Liver (tissue), 9 donors: ENCODE results near the gene SIK1. TPM values are rescaled to one million over a fixed set of nuclear protein-coding genes. Genes with fewer than 3 reads are reported as not detected.
"Not testable (repeated sequence)": the region's sequence is repeated elsewhere in the genome, so short reads cannot be mapped to it uniquely, and the experiment has no call there.

Source experiments
- DNase-seq: peaks from one replicate; pipeline ENCODE4 v3.0.0-alpha.2; 2017; ENCODE audit warnings: low spot score
- H3K27ac ChIP-seq, 2 donors: one replicate each; pipeline ENCODE4 v1.7.0; 2013; ENCODE audit warnings: inconsistent platforms in 2 of 2, low read length in 2 of 2, control low read depth in 1 of 2, low read depth in 1 of 2, mild to moderate bottlenecking in 1 of 2
- H3K27me3 ChIP-seq, 4 donors: one replicate each; pipeline versions ENCODE4 v1.6.1 to v1.7.0; 2013; ENCODE audit warnings: low read length in 3 of 4, inconsistent platforms in 1 of 4, mild to moderate bottlenecking in 1 of 4, moderate library complexity in 1 of 4; ENCODE audit not compliant: control insufficient read depth in 4 of 4, insufficient read depth in 4 of 4
- H3K36me3 ChIP-seq, 4 donors: one replicate each; pipeline versions ENCODE4 v1.6.1 to v1.7.0; 2013; ENCODE audit warnings: low read length in 3 of 4, mild to moderate bottlenecking in 3 of 4, low read depth in 1 of 4, moderate library complexity in 1 of 4; ENCODE audit not compliant: control insufficient read depth in 4 of 4, insufficient read depth in 3 of 4
- H3K4me1 ChIP-seq, 4 donors: one replicate each; pipeline versions ENCODE4 v1.6.1 to v1.7.0; 2013; ENCODE audit warnings: low read length in 3 of 4, mild to moderate bottlenecking in 3 of 4, moderate library complexity in 1 of 4; ENCODE audit not compliant: control insufficient read depth in 4 of 4, insufficient read depth in 4 of 4
- H3K4me3 ChIP-seq, 3 donors: one replicate each; pipeline versions ENCODE4 v1.6.1 to v1.7.0; 2013; ENCODE audit warnings: low read length in 3 of 3, control low read depth in 1 of 3, low read depth in 1 of 3, mild to moderate bottlenecking in 1 of 3
- H3K9ac ChIP-seq, 2 donors: one replicate each; pipeline ENCODE4 v1.7.0; 2013; ENCODE audit warnings: low read length in 2 of 2, mild to moderate bottlenecking in 2 of 2, moderate library complexity in 2 of 2, control low read depth in 1 of 2, low read depth in 1 of 2
- H3K9me3 ChIP-seq, 4 donors: one replicate each; pipeline versions ENCODE4 v1.6.1 to v1.7.0; 2013; ENCODE audit warnings: low read length in 3 of 4; ENCODE audit not compliant: control insufficient read depth in 4 of 4
- WGBS: extraction: QIAGEN DNeasy Blood & Tissue Kit; methylation state at CpG from one replicate; pipeline ENCODE4 v1.1.7; 2013; 5-methylcytosine and 5-hydroxymethylcytosine counted together
- polyA plus RNA-seq, 2 donors: library from polyadenylated mRNA; stranded (reverse) in 1 of 2; unstranded in 1 of 2; fragments of 200-250 nt in 1 of 2; fragments of >200 nt in 1 of 2; fragmentation: Nextera tagmentation in 1 of 2; extraction: Ambion mirVana in 1 of 2; gene quantifications; one replicate each; pipeline versions ENCODE4 v1.2.1 to v1.2.3, GENCODE V29; 2013 to 2015
- total RNA-seq, 2 donors: library from RNA; depleted of rRNA; stranded (reverse); fragments of >200 nt; gene quantifications; one replicate each; pipeline ENCODE4 v1.2.3, GENCODE V29; 2014
- donor health status: healthy.
- donor health status: healthy.
- donor health status: healthy.
- donor health status: healthy.
- donor health status: healthy.

The SIK1 gene
- total and polyA plus RNA-seq, 4 donors: 0.53 to 1.8 (median 1.3) TPM

DNA sequence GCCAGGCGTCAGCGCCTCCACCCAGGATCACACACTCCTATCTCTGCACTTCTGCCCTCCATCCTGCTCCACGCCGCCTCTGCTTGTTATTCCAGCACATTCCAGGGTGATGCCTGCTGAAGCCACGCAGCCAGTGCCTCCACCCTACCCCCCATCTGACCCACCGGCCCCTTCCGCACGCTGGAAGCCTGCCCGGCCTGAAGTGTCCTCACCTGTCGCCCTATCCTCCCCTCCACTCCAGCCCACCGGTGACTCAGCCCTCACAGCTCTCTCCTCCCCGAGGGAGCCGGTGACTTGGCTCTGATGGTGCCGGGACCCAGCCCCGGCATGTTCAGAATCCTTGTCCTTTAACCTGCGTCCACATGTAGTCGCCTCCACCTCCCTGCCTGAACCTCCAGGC is 24.9 kb upstream of the SIK1 start:
- not testable (repeated sequence) for H3K36me3 ChIP-seq, H3K4me1 ChIP-seq, DNase-seq, H3K27ac ChIP-seq, H3K9ac ChIP-seq, H3K27me3 ChIP-seq, H3K4me3 ChIP-seq, H3K9me3 ChIP-seq
- WGBS: no CpG with 5 or more reads among the region's 17 CpGs

DNA sequence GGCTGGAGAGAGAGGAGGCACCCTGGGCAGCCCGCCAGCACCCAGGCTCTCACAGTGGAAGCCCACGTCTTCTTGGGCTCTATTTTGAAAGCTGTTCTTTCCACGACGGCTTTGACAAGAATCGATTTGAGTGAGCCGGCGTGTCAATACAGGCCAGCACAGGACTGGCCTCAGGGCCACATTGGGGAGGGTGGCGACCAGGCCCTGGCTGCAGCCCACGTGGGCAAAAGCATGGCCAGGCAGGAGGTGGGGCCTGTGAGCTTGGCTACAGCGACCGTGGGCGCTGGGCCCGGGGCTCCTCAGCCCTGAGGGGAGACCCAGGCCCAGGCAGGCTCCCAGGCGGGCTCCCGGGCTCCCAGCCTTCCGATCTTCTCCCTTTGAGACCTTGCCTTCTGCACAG is 23.4 kb upstream of the SIK1 start:
- not testable (repeated sequence) for H3K4me1 ChIP-seq, H3K9ac ChIP-seq, H3K9me3 ChIP-seq, H3K27ac ChIP-seq, H3K36me3 ChIP-seq, H3K27me3 ChIP-seq, H3K4me3 ChIP-seq, DNase-seq
- WGBS: no CpG with 5 or more reads among the region's 16 CpGs

DNA sequence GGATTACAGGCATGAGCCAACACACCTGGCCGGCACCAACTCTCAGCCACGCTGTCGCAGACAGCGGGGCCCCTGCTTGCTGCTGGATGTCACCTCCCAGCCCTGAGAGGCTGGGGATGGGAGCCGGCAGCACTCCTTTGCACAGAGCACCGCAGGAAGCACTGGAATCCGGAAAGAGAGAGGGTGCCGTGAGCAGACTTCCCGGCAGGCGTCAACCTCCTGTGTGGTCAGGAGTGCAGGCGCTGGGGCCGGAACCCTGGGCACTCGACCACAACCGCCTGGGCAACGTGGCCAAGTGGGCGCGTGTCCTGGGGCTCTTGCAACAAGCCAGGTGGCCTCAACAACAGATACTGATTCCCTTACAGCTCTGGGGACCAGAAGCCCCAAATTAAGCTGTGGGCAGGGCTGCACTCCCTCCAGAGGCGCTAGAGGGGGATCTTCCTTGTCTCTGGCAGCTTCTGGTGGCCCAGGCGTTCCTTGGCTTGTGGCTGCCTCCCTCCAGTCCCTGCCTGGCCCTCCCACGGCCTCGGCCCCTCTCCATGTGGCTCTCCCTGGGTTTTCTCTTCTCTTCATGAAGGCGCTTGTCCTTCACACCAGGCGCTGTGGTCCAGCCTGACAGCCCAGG is 20.5 kb upstream of the SIK1 start:
- H3K9me3 ChIP-seq, H3K9ac ChIP-seq, H3K36me3 ChIP-seq, H3K27ac ChIP-seq, H3K27me3 ChIP-seq, DNase-seq, H3K4me1 ChIP-seq, H3K4me3 ChIP-seq: not testable (repeated sequence)
- no CpG with 5 or more reads among the region's 23 CpGs for WGBS

DNA sequence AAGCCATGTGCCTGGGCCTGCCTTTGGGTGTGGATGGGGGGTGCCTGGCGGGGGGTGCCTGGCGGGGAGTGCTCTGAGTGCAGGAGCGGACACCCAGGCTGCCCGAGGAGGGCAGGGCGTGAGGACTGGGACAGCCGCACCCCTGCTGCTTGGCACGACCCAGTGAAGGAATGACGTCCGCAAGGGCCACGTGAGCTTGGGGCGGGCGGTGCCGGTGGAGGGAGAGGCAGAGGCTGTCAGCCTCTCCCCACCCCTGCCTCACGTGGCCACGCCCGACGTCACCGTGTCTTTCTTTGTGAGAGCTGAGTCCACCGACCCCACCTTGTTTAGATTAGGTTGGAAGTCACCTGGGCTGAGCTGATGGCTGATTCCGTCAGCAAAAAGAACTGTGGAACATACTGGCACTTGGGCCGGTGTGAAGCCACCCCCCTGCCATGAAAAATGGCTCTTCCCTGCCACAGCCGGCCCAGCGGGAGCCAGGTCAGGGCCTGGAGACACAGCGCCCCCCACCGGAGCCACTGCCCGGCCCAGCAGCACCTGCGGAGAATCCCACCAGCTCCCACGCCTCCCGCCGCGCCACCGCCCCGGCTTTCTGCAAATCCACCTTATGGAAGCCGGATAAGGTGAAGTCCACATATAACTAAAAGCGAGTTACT is 19.5 kb upstream of the SIK1 start:
- not testable (repeated sequence) for H3K36me3 ChIP-seq, H3K4me1 ChIP-seq, H3K27me3 ChIP-seq, H3K4me3 ChIP-seq, H3K9ac ChIP-seq, DNase-seq, H3K9me3 ChIP-seq, H3K27ac ChIP-seq
- WGBS: no CpG with 5 or more reads among the region's 35 CpGs

DNA sequence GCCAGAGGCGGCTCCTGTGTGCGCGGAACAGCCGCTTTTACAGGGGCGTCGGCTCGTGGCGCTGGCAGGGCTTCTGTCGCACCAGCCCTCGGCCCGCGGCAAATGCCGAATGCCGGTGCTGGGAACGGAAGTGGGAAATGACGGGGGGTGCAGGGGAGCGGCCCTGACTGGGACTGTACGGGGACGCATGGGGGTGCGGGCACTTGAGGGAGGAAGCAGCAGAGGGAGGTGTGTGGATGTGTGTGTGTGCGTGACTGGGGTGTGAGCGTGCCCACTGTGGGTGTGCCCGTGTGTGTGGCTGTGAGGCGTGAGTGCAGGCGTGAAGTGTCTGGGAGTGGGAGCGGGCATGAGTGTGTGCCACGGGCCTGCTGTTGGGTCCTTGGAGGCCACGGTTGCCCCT is 17.6 kb upstream of the SIK1 start:
- not testable (repeated sequence) for H3K27me3 ChIP-seq, H3K4me1 ChIP-seq, DNase-seq, H3K9ac ChIP-seq, H3K4me3 ChIP-seq, H3K27ac ChIP-seq, H3K36me3 ChIP-seq, H3K9me3 ChIP-seq
- no CpG with 5 or more reads among the region's 28 CpGs for WGBS

DNA sequence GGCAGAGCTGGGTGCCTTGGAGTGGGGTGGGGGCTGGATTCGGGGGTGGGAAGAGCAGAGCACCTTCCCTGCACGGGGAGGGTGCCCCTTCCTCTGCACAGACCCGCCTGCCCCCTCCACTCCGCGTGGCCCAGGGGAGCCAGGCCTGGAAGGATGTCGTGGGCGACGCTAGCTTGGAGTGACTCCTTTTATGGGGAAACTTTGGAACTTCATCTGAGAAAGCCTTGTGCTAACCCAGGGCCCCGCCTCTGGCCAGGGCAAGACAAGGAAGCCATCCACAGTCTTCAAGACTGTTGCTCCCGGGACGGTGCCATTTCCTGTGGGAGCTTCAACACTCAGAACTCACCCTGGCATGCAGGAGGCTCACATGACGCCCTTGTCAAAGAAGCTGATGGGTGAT is 15.6 kb upstream of the SIK1 start:
- not testable (repeated sequence) for H3K4me3 ChIP-seq, H3K27ac ChIP-seq, H3K4me1 ChIP-seq, H3K9ac ChIP-seq, DNase-seq, H3K9me3 ChIP-seq, H3K27me3 ChIP-seq, H3K36me3 ChIP-seq
- no CpG with 5 or more reads among the region's 12 CpGs for WGBS

DNA sequence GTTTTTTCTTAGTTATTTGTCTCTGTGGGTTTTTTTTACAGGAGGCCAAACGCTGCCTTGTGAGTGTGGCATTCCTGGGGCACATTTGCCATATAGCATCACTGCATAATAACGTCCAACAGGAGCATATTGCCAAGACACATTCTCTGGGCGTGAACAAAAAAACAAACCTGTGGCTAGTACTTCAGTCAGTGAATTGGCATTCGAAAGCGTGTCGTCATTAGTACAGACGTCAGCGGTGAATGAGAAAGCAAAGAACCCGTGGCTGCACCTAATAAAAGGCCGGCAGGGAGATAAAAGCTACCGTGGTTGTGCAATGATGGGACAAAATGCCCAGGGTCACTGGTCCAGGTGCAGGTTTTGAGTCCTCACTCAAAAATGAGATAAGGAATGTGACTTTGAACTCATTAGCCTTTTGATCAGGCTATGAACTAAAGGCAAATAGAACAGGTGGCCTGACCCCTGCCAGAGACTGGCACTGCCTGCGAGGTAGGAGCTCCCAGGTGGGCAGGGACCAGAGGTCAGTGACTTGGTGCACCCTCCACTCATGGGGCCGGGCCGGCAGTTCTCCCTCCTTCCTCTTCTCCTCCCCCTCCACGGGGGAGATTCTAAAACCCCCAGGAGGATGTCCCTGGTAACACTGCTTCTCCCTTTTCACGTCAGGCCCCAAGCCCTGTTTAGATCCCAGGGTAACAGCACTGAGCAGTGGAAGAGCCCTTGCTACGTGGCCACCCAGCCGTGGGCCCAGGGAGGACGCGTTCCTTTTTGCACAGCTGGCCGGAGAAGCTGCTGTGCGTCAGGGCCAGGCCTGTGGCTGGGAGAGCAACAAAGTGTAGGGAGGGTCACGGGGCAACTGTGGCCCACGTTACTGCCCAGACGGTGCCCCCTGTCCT is 14.2 kb upstream of the SIK1 start:
- not testable (repeated sequence) for H3K9ac ChIP-seq, H3K27me3 ChIP-seq, H3K36me3 ChIP-seq, H3K4me1 ChIP-seq, DNase-seq, H3K9me3 ChIP-seq, H3K4me3 ChIP-seq, H3K27ac ChIP-seq
- WGBS: no CpG with 5 or more reads among the region's 25 CpGs

DNA sequence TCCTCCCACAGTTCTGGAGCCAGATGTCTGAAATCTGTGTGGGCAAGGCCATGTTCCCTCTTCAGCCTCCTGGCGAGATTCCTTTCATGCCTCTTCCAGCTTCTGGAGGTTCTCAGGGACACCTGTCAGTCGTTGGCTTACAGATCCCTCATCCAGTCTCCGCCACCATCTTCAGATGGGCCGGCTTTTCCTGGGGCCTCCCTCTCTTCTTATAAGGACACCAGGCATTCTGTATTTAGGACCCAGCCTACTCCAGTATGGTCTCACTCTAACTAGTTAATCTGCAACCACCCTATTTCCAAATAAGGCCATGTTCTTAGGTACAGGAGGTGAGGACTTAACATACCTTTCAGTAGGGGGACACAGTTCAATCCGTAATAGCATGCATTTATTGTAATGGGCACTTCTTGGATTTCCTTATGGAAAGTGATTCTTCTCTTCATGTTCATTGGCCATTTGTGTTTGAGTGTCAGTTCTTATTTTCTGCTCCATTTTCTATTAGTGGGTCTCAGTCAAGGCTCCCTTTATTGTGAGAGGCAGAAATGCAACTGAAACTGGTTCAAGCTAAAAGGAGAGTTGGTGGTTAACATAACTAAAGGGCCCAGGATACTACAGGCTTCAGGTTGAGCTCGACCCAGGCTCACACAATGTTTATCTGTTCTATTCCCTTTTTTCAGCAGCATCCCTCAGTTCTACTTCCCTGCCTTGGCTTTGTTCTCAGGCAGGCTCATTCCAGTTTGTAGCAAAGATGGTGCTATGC is 12.6 kb upstream of the SIK1 start:
- H3K36me3 ChIP-seq: not testable (repeated sequence)

More for the DNA sequence above, 12.6 kb upstream of the SIK1 start:
- DNase-seq, H3K9me3 ChIP-seq, H3K4me1 ChIP-seq, H3K27ac ChIP-seq, H3K27me3 ChIP-seq, H3K4me3 ChIP-seq, H3K9ac ChIP-seq: not testable (repeated sequence)
- no CpG with 5 or more reads among the region's 6 CpGs for WGBS
